SK-N-SH (cell line): Measurements from ENCODE around the gene PKNOX2. TPM values are rescaled to one million over a fixed set of nuclear protein-coding genes. Genes with fewer than 3 reads are reported as not detected.

Experiments
- CTCF ChIA-PET: fragments of 300-600, 350-600 bp; formaldehyde crosslinking; extraction: SDS; loops from one replicate; lab custom pipeline; 2021; lab: Yijun Ruan, JAX
- POLR2A ChIA-PET: fragments of 350-600 bp; sonication (Branson Sonifier 250); formaldehyde crosslinking; extraction: SDS; loops from one replicate; lab custom pipeline; 2020; ENCODE audit warnings: antibody characterized with exemption, inconsistent platforms; lab: Yijun Ruan, JAX
- DNase-seq: peaks from one replicate; pipeline ENCODE4 v3.0.0; 2012
- H2AFZ ChIP-seq: fragments of 200-600 bp; sonication (generic); 2 replicates; pipeline ENCODE4 v1.8.1; 2016; ENCODE audit warnings: antibody characterized with exemption, mild to moderate bottlenecking, low read depth
- H3F3A ChIP-seq: fragments of 200-600 bp; sonication (generic); replicated peaks from 2 replicates; pipeline ENCODE3; 2016; ENCODE audit warnings: antibody characterized with exemption, mild to moderate bottlenecking; ENCODE audit not compliant: insufficient read depth
- H3K27ac ChIP-seq, 2 experiments: fragments of 200-500 bp in 1 of 2; fragments of 200-600 bp in 1 of 2; sonication (Bioruptor generic) in 1 of 2; sonication (generic), shearing (Covaris generic) in 1 of 2; 2 replicates each; pipeline versions ENCODE4 v1.5.1 to v1.6.1; 2014 to 2016; ENCODE audit warnings: low read depth in 2 of 2, inconsistent platforms in 1 of 2, low read length in 1 of 2, mild to moderate bottlenecking in 1 of 2, mixed read lengths in 1 of 2
- H3K27me3 ChIP-seq: fragments of 200-600 bp; sonication (generic), shearing (Covaris generic); 2 replicates; pipeline ENCODE4 v1.6.1; 2016; ENCODE audit warnings: mixed run types; ENCODE audit not compliant: insufficient read depth
- H3K36me3 ChIP-seq, 2 experiments: fragments of 200-500 bp in 1 of 2; fragments of 200-600 bp in 1 of 2; sonication (Bioruptor generic) in 1 of 2; sonication (generic) in 1 of 2; replicated peaks in 1 of 2; 2 replicates each; pipeline versions ENCODE3 to v1.5.1; 2014 to 2016; ENCODE audit warnings: low read length in 1 of 2, mild to moderate bottlenecking in 1 of 2; ENCODE audit not compliant: insufficient read depth in 2 of 2, control insufficient read depth in 1 of 2
- H3K4me1 ChIP-seq, 2 experiments: fragments of 200-500 bp in 1 of 2; fragments of 200-600 bp in 1 of 2; sonication (Bioruptor generic) in 1 of 2; sonication (generic), shearing (Covaris generic) in 1 of 2; 2 replicates each; pipeline versions ENCODE4 v1.5.1 to v1.6.1; 2014 to 2016; ENCODE audit warnings: low read depth in 1 of 2, low read length in 1 of 2, mixed run types in 1 of 2; ENCODE audit not compliant: insufficient read depth in 2 of 2, control insufficient read depth in 1 of 2
- H3K4me2 ChIP-seq: fragments of 200-600 bp; sonication (generic), shearing (Covaris generic); 2 replicates; pipeline ENCODE4 v1.6.1; 2017; ENCODE audit warnings: mixed run types
- H3K4me3 ChIP-seq, 2 experiments: fragments of 200-500 bp in 1 of 2; fragments of 200-600 bp in 1 of 2; sonication (Bioruptor generic) in 1 of 2; sonication (generic), shearing (Covaris generic) in 1 of 2; 2 replicates each; pipeline versions ENCODE4 v1.5.1 to v1.8.1; 2014 to 2016; ENCODE audit warnings: low read depth in 2 of 2, inconsistent platforms in 1 of 2, low read length in 1 of 2, mild to moderate bottlenecking in 1 of 2, mixed read lengths in 1 of 2, moderate library complexity in 1 of 2
- H3K79me2 ChIP-seq: fragments of 200-600 bp; sonication (generic); 2 replicates; pipeline ENCODE4 v1.8.1; 2017; ENCODE audit warnings: mild to moderate bottlenecking; ENCODE audit not compliant: insufficient read depth
- H3K9ac ChIP-seq: fragments of 200-600 bp; sonication (generic); 2 replicates; pipeline ENCODE4 v1.6.1; 2017; ENCODE audit warnings: mixed run types
- H3K9me2 ChIP-seq: fragments of 200-600 bp; sonication (generic); 2 replicates; pipeline ENCODE4 v1.6.1; 2017; ENCODE audit warnings: mixed run types
- H3K9me3 ChIP-seq: fragments of 200-600 bp; sonication (generic); 2 replicates; pipeline ENCODE4 v1.6.1; 2017; ENCODE audit warnings: mixed run types, mild to moderate bottlenecking, moderate library complexity
- H4K20me1 ChIP-seq: fragments of 200-600 bp; sonication (generic); 2 replicates; pipeline ENCODE4 v1.6.1; 2017; ENCODE audit warnings: mild to moderate bottlenecking, mixed run types; ENCODE audit not compliant: insufficient read depth
- CHD2 ChIP-seq: fragments of 150-350 bp; IDR thresholded peaks from 2 replicates; pipeline ENCODE4 v1.6.1; 2018; ENCODE audit warnings: low read length; ENCODE audit not compliant: partially characterized antibody
- ELF1 ChIP-seq: IDR thresholded peaks from 2 replicates; pipeline ENCODE4 v1.4.0; 2012
- FOSL2 ChIP-seq: IDR thresholded peaks from 2 replicates; pipeline ENCODE4 v1.4.0; 2012; ENCODE audit warnings: low read depth, mild to moderate bottlenecking, moderate library complexity, borderline replicate concordance
- GATA2 ChIP-seq: sonication (generic); formaldehyde crosslinking; IDR thresholded peaks from 2 replicates; pipeline ENCODE4 v1.5.0; 2020; ENCODE audit warnings: mild to moderate bottlenecking, missing genetic modification reagents
- IRF3 ChIP-seq: fragments of 150-350 bp; IDR thresholded peaks from 2 replicates; pipeline ENCODE4 v1.6.1; 2016; ENCODE audit warnings: mild to moderate bottlenecking, low read depth, low read length
- MXI1 ChIP-seq: IDR thresholded peaks from 2 replicates; pipeline ENCODE4 v1.6.1; 2012; ENCODE audit warnings: mild to moderate bottlenecking, low read depth, low read length, improper control_type of control experiment
- NFIC ChIP-seq: IDR thresholded peaks from 2 replicates; pipeline ENCODE4 v1.4.0; 2012; ENCODE audit warnings: borderline replicate concordance
- PBX3 ChIP-seq: IDR thresholded peaks from 2 replicates; pipeline ENCODE4; 2012
- RXRA ChIP-seq: IDR thresholded peaks from 2 replicates; pipeline ENCODE4 v1.4.0; 2012; ENCODE audit warnings: low read depth, mild to moderate bottlenecking, borderline replicate concordance
- SIN3A ChIP-seq: IDR thresholded peaks from 2 replicates; pipeline ENCODE4 v1.6.1; 2012; ENCODE audit warnings: low read depth, mild to moderate bottlenecking, low read length, moderate library complexity, borderline replicate concordance
- TAF1 ChIP-seq: IDR thresholded peaks from 2 replicates; pipeline ENCODE4 v1.6.1; 2012; ENCODE audit warnings: low read depth, mild to moderate bottlenecking, low read length, moderate library complexity, borderline replicate concordance
- TEAD4 ChIP-seq: IDR thresholded peaks from 2 replicates; pipeline ENCODE4 v1.4.0; 2012; ENCODE audit warnings: mild to moderate bottlenecking, borderline replicate concordance; ENCODE audit not compliant: insufficient read depth
- USF2 ChIP-seq: fragments of 150-350 bp; IDR thresholded peaks from 2 replicates; pipeline ENCODE4 v1.6.1; 2017; ENCODE audit warnings: antibody characterized with exemption, low read length, low read depth, borderline replicate concordance
- YY1 ChIP-seq: IDR thresholded peaks from 2 replicates; pipeline ENCODE4 v1.4.0; 2012; ENCODE audit warnings: low read depth, mild to moderate bottlenecking
- WGBS: methylation state at CpG from one replicate; pipeline ENCODE4 v1.1.6; 2017; ENCODE audit warnings: low lambda C conversion rate; 5-methylcytosine and 5-hydroxymethylcytosine counted together
- polyA plus RNA-seq, 3 experiments: library from polyadenylated mRNA; depleted of rRNA; stranded (reverse); fragments of >200 nt; gene quantifications; 2 replicates each; pipeline ENCODE4 v1.2.3, GENCODE V29; 2012

The PKNOX2 gene
- polyA plus RNA-seq, 1 of the 3 experiments (the other 2 are of a cell fraction): 0.02 TPM

GRCh38 chr11:125164422-125165110 lies at the start of gene PKNOX2 (continued):
- no peak for TF ChIP-seq IRF3
- TF ChIP-seq FOSL2: no peak
- TF ChIP-seq GATA2 (CRISPR knock-in tag): no peak

GRCh38 chr11:125117429-125117828 lies 47.1 kb upstream of the PKNOX2 start:
- no peak overlapping the region for H2AFZ ChIP-seq
- H3K9ac ChIP-seq: no peak overlapping the region
- no peaks in the 10 kb centered on the region for H3K4me1 ChIP-seq
- no peaks in the 10 kb centered on the region for H3K36me3 ChIP-seq
- H3K4me3 ChIP-seq: no peak overlapping the region
- TF ChIP-seq NFIC (no peak), ELF1 (no peak), SIN3A (no peak), RXRA (no peak), YY1 (no peak), USF2 (no peak), MXI1 (no peak), TAF1 (no peak), CHD2 (no peak), TEAD4 (no peak), PBX3 (no peak)
- no peaks in the 10 kb centered on the region for H3F3A ChIP-seq
- CTCF ChIA-PET: interaction anchor here (1.0 kb wide), 1 partner anchor 25 kb away, joined by 4 read pairs; no protein-coding TSS in a partner anchor
- H3K27me3 ChIP-seq: no peaks in the 10 kb centered on the region; the same call in 1 of the 2 replicates
- no peaks in the 10 kb centered on the region for H3K79me2 ChIP-seq
- DNase-seq: no peak
- H4K20me1 ChIP-seq: no peaks in the 10 kb centered on the region
- POLR2A ChIA-PET: interaction anchor here (0.6 kb wide), 1 partner anchor 1168 kb away, joined by 4 read pairs; no protein-coding TSS in a partner anchor
- H3K9me2 ChIP-seq: no peaks in the 10 kb centered on the region
- no peak overlapping the region for H3K27ac ChIP-seq
- H3K9me3 ChIP-seq: no peaks in the 10 kb centered on the region
- 84% methylated on average over 4 of the region's 4 CpGs for WGBS
- H3K4me2 ChIP-seq: no peak overlapping the region
